ENCODE measurements around the gene AEBP1. TPM values are rescaled to one million over a fixed set of nuclear protein-coding genes. Genes with fewer than 3 reads are reported as not detected.

The AEBP1 gene
- total RNA-seq, 1 experiment from 2014 or later, result 50.8 TPM

DNA sequence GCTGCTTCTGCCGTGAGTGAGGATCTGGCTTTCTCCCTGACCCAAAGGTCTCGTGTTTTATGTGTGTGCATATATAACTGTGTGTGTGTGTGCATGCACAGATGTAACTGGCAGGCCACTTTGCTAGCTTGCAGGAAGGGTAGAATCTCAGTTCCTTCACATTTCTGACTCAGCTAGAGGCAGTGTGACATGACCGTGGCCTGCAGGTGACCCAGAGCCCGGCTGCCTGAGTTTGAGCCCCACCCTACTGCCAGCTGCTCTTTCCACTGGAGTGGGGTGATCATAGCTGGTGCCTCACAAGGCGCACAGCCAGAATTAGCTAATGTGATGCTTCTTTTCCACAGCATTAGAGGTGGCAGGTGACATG lies 46.3 kb downstream of the AEBP1 start:
- no peak for DNase-seq (ENCODE audit: low spot score)
- Mint-ChIP-seq H3K36me3 (no peaks in the 10 kb centered on the region), H3K27ac (no peak overlapping the region), H3K9me3 (no peaks in the 10 kb centered on the region), H3K4me3 (no peak overlapping the region), H3K4me1 (peaks cover 16% of the 10 kb centered on the region), H3K27me3 (ENCODE audit: low read depth) (peaks cover 17% of the 10 kb centered on the region)
- ChIA-PET CTCF (interaction anchor here (1.4 kb wide), 1 partner anchor 78 kb away, joined by 4 read pairs; no protein-coding TSS in a partner anchor), POLR2A (no interaction called here)
- ATAC-seq, result no peak
- TF ChIP-seq CREM (CRISPR knock-in tag; IDR thresholded peaks at IDR 0.05) (no peak), PRRX2 (CRISPR knock-in tag; IDR thresholded peaks at IDR 0.05) (no peak), KAT7 (CRISPR knock-in tag; IDR thresholded peaks at IDR 0.05; ENCODE audit: borderline replicate concordance) (no peak), ETV6 (CRISPR knock-in tag; IDR thresholded peaks at IDR 0.05) (no peak), ELF4 (CRISPR knock-in tag; IDR thresholded peaks at IDR 0.05; ENCODE audit: low read depth) (no peak), NR3C1 (CRISPR knock-in tag; conservative IDR thresholded peaks at IDR 0.05; ENCODE audit: low read depth) (no peak), NR2C2 (CRISPR knock-in tag; IDR thresholded peaks at IDR 0.05) (no peak), CREB1 (CRISPR knock-in tag; IDR thresholded peaks at IDR 0.05) (no peak), FOXP1 (CRISPR knock-in tag; IDR thresholded peaks at IDR 0.05; ENCODE audit: borderline replicate concordance) (no peak)
- TF ChIP-seq, protein P1, sequence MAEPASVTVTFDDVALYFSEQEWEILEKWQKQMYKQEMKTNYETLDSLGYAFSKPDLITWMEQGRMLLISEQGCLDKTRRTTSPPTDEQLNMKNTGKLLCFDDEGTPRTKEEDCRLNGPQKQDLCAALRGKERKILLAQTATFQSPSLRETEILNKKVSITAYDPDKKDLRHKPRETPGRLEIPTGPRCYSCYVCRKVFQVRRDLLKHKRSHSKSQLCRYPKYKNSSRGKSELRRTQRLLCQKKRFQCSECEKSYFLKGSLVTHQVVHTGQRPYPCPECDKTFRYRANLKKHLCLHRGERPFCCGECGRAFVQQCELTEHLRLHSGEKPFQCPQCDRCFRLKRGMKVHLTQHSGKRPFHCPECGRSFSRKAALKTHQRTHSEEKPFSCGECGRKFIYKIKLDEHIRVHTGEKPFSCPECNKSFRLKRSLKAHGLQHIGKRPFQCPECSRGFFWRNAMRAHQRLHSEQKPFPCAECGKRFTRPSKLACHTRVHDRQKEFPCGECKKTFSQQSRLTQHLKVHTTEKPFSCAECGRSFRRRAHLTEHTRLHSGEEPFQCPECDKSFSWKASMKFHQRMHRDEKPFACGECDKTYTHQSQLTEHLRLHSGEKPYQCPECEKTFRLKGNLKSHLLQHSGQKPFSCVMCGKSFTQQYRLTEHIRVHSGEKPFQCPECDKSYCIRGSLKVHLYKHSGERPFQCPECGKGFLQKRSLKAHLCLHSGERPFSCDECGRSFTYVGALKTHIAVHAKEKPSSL (CRISPR knock-in tag; conservative IDR thresholded peaks at IDR 0.05), result no peak
- TF ChIP-seq, protein P2, sequence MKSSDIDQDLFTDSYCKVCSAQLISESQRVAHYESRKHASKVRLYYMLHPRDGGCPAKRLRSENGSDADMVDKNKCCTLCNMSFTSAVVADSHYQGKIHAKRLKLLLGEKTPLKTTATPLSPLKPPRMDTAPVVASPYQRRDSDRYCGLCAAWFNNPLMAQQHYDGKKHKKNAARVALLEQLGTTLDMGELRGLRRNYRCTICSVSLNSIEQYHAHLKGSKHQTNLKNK (CRISPR knock-in tag; IDR thresholded peaks at IDR 0.05), result no peak
- TF ChIP-seq, protein P3, sequence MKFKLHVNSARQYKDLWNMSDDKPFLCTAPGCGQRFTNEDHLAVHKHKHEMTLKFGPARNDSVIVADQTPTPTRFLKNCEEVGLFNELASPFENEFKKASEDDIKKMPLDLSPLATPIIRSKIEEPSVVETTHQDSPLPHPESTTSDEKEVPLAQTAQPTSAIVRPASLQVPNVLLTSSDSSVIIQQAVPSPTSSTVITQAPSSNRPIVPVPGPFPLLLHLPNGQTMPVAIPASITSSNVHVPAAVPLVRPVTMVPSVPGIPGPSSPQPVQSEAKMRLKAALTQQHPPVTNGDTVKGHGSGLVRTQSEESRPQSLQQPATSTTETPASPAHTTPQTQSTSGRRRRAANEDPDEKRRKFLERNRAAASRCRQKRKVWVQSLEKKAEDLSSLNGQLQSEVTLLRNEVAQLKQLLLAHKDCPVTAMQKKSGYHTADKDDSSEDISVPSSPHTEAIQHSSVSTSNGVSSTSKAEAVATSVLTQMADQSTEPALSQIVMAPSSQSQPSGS (CRISPR knock-in tag; IDR thresholded peaks at IDR 0.05; ENCODE audit: borderline replicate concordance, low read depth), result no peak
- TF ChIP-seq, protein P4, sequence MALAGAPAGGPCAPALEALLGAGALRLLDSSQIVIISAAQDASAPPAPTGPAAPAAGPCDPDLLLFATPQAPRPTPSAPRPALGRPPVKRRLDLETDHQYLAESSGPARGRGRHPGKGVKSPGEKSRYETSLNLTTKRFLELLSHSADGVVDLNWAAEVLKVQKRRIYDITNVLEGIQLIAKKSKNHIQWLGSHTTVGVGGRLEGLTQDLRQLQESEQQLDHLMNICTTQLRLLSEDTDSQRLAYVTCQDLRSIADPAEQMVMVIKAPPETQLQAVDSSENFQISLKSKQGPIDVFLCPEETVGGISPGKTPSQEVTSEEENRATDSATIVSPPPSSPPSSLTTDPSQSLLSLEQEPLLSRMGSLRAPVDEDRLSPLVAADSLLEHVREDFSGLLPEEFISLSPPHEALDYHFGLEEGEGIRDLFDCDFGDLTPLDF (CRISPR knock-in tag; IDR thresholded peaks at IDR 0.05), result no peak

DNA sequence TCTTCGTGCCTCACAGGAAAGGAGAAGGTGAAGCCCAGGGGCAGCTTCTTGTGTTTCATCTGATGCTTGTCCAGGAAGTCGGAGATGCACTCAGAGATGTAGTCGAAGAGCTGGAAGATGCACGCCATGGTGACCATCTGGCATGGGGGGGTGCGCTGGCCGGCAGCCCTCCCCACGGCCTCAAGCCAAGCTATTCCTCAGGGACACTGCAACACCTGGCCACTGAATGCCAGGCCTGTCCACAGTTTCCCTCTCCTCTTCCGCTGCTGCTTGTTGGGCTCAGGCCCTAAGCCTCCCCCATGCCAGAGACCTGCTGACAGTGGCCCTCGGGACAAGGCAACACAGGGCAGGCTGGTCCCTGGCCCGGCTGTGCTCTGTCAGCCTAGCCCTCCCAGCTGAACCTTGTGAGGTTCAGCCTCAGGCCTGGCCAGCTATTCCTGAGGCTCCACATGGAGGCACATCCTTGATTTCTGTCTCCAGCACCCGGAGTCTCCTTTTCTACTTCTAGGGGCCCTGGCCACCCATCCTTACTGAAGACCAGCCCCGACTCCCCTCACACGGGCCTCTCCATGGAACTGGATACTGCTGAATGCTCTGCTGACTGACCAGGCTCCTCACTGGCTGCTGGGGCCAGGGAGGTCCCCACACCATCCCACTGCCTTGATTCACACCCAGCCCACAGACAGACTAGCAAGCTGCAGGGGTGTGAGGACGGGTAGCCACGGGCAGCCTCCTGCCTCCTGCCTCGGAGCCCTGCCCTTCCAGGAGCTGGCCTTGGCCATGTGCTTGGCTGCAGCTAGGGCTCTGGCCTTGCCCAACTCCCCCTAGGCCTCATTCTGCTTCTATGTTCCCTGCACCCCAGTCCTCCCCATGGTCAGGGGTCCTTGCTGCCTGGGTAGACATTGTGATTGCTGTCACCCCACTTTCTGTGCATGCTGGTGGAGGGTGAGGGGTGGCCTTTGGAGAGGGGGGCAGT lies 47.1 kb downstream of the AEBP1 start:
- no peak overlapping the region for H3K27ac Mint-ChIP-seq
- H3K27me3 Mint-ChIP-seq (ENCODE audit: low read depth), result peaks cover 11% of the 10 kb centered on the region
- H3K36me3 Mint-ChIP-seq, result no peaks in the 10 kb centered on the region
- H3K9me3 Mint-ChIP-seq, result no peaks in the 10 kb centered on the region
- peaks cover 14% of the 10 kb centered on the region for H3K4me1 Mint-ChIP-seq
- CTCF ChIA-PET, result interaction anchor here (1.4 kb wide), 1 partner anchor 79 kb away, joined by 4 read pairs; no protein-coding TSS in a partner anchor
- TF ChIP-seq ZNF263 (CRISPR knock-in tag; IDR thresholded peaks at IDR 0.05; ENCODE audit: low read depth) (no peak), NFATC4 (CRISPR knock-in tag; IDR thresholded peaks at IDR 0.05) (no peak)
- TF ChIP-seq, protein P3 (CRISPR knock-in tag; IDR thresholded peaks at IDR 0.05; ENCODE audit: borderline replicate concordance, low read depth), result no peak
- TF ChIP-seq, protein P5, sequence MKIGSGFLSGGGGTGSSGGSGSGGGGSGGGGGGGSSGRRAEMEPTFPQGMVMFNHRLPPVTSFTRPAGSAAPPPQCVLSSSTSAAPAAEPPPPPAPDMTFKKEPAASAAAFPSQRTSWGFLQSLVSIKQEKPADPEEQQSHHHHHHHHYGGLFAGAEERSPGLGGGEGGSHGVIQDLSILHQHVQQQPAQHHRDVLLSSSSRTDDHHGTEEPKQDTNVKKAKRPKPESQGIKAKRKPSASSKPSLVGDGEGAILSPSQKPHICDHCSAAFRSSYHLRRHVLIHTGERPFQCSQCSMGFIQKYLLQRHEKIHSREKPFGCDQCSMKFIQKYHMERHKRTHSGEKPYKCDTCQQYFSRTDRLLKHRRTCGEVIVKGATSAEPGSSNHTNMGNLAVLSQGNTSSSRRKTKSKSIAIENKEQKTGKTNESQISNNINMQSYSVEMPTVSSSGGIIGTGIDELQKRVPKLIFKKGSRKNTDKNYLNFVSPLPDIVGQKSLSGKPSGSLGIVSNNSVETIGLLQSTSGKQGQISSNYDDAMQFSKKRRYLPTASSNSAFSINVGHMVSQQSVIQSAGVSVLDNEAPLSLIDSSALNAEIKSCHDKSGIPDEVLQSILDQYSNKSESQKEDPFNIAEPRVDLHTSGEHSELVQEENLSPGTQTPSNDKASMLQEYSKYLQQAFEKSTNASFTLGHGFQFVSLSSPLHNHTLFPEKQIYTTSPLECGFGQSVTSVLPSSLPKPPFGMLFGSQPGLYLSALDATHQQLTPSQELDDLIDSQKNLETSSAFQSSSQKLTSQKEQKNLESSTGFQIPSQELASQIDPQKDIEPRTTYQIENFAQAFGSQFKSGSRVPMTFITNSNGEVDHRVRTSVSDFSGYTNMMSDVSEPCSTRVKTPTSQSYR (CRISPR knock-in tag; IDR thresholded peaks at IDR 0.05), result no peak
- no peak overlapping the region for H3K4me3 Mint-ChIP-seq
- ATAC-seq (no peak), DNase-seq (ENCODE audit: low spot score) (peak; percentile 3)
- POLR2A ChIA-PET, result no interaction called here

Data from WTC11 (cell line).